ENCODE results near the gene LGALS3BP.

The LGALS3BP gene

DNA sequence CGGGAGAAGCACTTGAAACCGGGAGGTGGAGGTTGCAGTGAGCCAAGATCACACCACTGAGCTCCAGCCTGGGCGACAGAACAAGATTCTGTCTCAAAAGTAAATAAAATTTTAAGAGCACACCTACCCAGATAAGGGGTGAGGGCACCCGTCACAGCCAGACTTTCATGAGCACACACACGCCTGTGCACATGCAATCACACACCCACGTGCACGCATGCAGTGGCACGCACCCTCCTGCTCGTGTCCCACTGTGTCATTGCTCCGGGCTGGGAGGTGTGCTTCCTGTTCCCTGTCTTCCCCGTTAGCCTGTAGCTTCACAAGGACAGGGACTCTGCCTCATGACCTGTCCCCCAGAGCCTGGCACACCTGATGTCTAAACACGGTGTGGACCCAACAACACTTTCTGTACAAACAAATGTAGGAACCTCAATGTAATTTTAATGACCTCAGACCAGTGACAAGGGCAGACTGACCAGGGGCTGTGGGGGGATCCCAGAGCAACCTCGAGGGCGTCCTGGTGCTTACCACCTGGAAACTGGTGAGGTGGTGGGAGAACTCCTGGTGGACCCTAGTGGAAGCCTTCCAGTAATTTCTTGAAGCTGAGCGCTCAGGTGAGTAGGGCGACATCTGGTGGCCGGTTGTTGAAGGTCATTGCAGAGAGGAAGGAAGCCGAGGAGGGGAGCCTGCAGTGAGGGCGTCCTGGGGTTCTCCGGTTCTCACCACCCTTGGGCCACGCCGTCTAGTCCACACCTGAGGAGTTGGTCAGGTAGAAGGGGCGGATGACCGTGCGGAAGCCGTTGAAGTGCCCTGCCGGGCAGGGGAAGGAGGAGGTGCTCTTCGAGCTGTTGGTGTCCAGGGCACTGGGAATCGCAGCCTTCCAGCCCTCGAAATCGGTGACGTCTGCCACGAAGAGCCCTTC is 8.6 kb downstream of the LGALS3BP start:
- Histone ChIP-seq H3K27ac (no peak overlapping the region), H3K4me3 (no peak overlapping the region)
- TF ChIP-seq, protein P1, sequence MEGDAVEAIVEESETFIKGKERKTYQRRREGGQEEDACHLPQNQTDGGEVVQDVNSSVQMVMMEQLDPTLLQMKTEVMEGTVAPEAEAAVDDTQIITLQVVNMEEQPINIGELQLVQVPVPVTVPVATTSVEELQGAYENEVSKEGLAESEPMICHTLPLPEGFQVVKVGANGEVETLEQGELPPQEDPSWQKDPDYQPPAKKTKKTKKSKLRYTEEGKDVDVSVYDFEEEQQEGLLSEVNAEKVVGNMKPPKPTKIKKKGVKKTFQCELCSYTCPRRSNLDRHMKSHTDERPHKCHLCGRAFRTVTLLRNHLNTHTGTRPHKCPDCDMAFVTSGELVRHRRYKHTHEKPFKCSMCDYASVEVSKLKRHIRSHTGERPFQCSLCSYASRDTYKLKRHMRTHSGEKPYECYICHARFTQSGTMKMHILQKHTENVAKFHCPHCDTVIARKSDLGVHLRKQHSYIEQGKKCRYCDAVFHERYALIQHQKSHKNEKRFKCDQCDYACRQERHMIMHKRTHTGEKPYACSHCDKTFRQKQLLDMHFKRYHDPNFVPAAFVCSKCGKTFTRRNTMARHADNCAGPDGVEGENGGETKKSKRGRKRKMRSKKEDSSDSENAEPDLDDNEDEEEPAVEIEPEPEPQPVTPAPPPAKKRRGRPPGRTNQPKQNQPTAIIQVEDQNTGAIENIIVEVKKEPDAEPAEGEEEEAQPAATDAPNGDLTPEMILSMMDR (IDR thresholded peaks at IDR 0.05) = peak; percentile 92
- no peak for DNase-seq (ENCODE audit: low spot score)

DNA sequence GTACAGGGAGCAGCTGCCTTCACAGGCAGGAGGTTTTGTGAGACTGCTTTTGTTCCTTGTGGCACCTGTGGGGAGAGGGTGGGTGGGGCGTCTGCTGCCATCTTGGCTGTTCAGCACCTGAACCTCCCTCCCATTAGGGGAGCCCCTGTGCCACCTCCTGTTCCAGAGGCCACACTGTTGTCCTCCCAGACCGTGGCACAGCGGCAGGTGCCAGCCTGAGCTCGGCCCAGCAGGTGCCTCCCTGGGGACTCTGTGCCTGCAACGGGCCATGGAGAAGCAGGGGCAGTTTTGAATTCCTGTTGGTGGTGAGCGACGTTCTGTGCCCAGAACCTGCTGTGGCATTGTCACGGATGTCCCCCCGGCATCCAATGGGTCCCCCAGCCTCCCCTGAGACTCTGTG is 9.9 kb downstream of the LGALS3BP start:
- Histone ChIP-seq H3K27ac (no peak overlapping the region), H3K4me3 (no peak overlapping the region)
- TF ChIP-seq, protein P1 (IDR thresholded peaks at IDR 0.05) = no peak
- no peak for DNase-seq (ENCODE audit: low spot score)

DNA sequence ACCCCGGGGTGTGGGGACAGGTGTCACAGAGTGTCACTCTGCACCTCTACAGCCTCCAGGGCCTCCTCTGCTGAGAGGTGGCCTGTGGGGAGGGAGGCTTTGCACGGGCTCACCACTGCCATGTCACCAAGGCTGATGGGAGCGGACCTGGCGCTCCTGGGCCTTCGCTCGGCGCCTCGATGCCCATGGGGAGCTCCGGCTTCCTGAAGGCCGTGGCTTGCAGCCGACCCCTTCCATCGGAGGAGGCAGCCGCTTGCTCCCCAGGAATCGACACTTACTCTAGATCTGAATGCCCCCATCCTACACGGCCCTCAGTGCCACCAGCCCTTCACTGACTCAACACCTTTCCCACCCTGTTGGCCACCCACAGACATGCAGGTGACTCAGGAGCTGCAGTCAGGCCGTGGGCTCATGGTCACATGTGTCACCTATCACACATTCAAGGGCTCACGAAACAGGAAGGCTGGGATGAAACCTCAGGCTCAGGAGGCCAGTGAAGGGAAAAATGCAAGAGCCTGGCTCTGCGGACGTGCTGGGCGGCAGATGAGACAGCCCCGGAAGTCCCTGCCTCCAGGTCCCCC is 11.9 kb downstream of the LGALS3BP start:
- no peak for DNase-seq (ENCODE audit: low spot score)
- no peak overlapping the region for H3K4me3 ChIP-seq
- H3K27ac ChIP-seq = no peak overlapping the region
- TF ChIP-seq, protein P1 (IDR thresholded peaks at IDR 0.05) = no peak

DNA sequence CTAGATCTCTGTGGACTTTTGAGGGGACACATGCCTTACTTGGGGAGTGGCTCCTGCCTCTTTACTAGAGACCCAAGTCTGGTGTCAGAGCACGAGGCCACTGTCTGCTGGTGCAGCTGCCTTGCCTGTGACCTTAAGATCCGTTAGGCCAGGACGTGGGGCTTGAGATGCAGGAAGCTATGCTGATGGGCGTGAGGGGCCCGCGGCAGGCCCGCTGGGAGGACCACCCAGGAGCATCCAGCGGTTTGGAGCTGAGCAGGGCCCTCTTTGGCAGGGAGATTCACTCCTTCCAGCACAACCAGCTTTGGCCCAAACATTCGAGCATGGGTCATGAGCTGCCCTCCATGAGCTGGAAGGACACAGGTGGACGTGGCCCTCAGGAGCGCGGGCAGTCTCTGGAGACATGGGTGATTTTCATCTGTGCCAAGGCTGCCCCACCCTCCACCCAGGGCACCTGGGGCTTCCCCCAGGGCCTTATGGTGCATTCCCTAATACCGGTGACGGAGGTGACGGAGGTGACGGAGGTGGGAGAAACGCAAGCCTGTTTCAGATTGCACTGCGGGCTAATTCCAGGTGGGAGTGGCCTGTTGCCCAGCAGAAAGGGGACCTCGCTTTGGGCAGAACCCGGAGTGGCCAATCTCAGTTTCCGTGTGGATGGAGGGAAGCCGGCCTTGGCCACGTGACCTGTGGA is 12.7 kb downstream of the LGALS3BP start:
- no peak overlapping the region for H3K27ac ChIP-seq
- no peak for DNase-seq (ENCODE audit: low spot score)
- TF ChIP-seq, protein P1 (IDR thresholded peaks at IDR 0.05) = no peak
- H3K4me3 ChIP-seq = no peak overlapping the region

DNA sequence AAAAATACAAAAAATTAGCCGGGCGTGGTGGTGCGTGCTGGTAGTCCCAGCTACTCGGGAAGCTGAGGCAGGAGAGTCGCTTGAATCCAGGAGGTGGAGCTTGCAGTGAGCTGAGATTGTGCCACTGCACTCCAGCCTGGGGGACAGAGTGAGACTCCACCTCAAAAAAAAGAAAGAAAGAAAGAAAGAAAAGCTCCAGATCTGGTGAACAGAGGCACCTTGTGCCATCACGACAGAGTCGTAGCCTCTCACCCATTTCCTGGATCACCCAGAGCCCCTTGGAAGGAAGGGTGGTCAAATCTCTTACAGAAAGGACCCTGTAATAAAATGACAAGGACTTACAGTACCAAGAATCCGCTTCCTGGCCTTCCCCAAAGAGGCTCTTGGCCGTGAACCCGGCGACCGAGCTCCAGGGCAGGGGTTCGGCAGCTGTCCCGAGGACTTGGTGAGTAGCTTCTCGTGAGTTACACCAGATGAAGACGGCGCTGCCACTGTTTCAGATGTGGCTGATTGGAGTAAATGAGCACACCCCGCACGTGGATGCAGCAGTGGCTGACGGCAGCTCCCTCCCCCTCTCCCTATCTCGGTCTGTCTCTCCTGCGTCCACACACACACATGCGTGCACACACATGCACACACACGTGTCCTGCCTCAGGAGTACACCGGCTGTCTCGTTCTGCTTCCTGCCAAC is 13.5 kb downstream of the LGALS3BP start:
- no peak overlapping the region for H3K4me3 ChIP-seq
- H3K27ac ChIP-seq = no peak overlapping the region
- TF ChIP-seq, protein P1 (IDR thresholded peaks at IDR 0.05) = no peak
- DNase-seq (ENCODE audit: low spot score) = no peak

DNA sequence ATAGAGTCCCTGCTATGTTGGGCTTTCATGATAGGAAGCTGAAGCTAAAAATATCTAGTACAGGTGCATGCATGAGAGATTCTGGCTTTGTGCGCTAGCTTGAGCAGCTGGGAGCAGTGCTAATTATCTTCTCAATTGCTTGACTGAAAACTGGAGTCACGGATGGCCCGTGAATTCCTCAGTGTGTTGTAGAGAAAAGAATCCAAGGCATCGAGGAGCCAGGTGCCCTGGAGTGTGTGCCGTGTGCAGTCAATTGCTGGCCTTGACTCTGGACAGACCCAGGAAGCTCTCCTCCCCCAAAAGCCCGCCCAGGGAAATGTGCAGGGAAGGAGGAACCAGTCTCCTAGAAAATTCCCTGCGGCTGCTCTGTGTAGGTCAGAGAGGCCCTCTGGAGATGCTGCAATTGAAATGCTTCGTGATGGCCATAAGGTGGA is 14.2 kb downstream of the LGALS3BP start:
- Histone ChIP-seq H3K4me3 (no peak overlapping the region), H3K27ac (no peak overlapping the region)
- DNase-seq (ENCODE audit: low spot score) = no peak
- TF ChIP-seq, protein P1 (IDR thresholded peaks at IDR 0.05) = no peak
